Lung microvascular endothelial cell (primary cell): ENCODE data around the gene FAR2. TPM values are rescaled to one million over a fixed set of nuclear protein-coding genes. Genes with fewer than 3 reads are reported as not detected.
"Not testable (repeated sequence)": the region's sequence is repeated elsewhere in the genome, so short reads cannot be mapped to it uniquely, and the experiment has no call there.

Source experiments
- DNase-seq, 2 donors: peaks; one replicate each; pipeline versions ENCODE4 v3.0.0 to v3.0.0-alpha.2; 2010; ENCODE audit warnings: low read depth in 2 of 2
- total RNA-seq: library from RNA; depleted of rRNA; stranded (reverse); fragments of >200 nt; gene quantifications from 2 replicates; pipeline ENCODE4 v1.2.1, GENCODE V29; 2014

The FAR2 gene
- total RNA-seq, 1 donor from 2014 or later = 46.0 TPM

DNA sequence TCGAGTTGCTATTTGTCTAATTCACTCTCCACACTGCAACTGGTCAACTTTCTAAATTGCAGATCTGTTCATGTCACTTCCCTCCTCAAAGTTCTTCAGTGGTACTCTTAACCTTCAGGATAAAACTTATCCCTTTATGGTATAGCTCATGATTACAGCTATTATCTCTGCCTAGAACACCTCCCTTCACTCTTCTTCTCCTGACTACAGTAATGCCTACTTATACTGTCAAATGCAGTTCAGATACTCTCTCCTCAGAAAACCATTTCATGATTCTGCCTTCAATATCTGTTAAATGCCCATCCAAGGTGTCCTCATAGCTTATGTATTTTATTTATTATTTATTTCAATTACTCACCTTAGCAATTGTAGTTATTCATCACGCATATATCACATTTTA is 85.5 kb downstream of the FAR2 start:
- no peak for DNase-seq

DNA sequence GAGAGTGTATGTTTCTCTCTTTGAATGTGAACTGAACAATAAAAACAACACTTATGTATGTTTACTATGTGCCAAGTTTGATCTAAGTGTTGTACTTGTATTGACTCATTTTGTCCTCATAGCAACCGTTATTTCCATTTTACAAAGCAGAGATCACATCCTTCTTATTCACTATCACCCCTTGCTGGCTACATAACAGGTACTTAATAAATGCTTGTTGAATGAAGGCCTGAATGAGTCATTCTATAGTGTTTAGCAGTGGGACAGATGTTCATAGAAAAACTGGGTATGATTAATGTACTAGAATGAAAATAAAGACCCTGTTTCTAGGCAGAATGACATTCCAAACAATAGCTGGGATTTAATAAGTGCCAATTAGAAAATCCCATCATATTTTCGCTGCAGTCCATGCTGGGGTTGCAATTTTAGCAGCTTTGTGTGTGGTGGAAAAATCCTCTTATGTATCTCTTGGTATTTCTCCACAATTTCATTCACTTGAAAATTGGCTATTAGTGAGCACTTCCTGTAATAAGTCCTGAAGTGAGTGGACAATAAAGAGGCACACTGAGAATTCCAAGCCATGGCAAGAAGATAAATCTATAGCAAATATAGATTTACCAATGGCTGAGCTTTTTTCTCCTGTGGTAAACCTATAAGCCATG is 86.0 kb downstream of the FAR2 start:
- DNase-seq = peak; percentile 91 to 99

GRCh38 chr12:29238822-29239291 is 89.8 kb downstream of the FAR2 start:
- DNase-seq = peak; percentile 72 to 90

DNA sequence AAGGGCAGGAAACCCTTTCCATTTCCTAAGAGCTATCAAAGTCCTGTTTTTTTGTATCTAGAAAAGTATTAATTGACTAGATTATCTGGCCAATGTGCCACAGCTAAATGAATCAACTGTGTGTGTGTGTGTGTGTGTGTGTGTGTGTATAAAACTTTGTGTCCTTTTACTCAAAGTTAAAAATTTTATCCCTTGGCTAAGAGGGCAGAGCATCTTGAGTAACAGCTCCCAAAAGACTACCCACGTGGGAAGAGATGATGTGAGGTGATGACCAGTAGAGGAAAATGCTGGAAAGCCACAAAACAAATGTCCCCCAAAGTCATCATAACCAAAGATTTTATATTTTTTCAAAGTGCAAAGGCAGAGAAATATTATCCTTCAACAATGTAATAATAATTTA is 90.3 kb downstream of the FAR2 start:
- DNase-seq = peak in 1 of 2 donors; percentile 26

- DNase-seq = no peak
Measured at GRCh38 chr12:29240441-29240840, 91.4 kb downstream of the FAR2 start.

DNA sequence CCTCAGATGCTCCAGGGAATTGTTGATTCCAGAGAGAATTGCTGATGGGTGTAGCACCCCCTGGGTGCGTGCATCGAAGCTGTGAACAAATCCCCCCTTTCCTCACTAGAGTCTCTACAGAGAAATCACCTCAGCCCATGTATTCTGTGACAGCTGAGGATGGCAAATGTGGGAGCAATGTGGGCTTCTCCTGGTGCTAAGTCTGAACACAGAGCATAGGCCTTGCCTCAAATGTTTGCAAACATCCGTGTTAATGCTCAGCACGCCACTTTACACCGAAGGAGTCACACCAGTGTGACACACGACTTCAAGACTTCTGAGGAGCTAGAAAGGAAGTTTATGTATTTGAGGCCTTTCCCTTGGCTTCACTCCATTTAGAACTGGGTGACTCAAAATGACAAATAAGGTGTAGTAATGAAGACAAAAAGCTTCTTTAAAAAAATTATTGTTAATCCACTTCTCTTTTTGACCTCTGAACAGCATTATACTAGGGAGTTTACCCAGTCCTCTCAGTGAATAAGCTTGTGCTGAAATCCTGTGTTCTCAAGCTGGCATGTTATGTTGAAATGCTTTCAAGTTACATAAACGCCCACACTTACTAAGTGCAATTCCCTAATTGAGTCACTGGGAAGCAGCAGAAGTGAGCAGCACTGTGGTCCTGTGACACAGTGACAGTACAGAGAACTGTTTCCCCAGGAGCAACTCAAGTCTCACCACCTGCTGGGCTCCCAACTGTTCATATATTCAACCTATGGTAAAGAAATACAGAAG is 92.9 kb downstream of the FAR2 start:
- peak; percentile 49 to 93 for DNase-seq

GRCh38 chr12:29242921-29243431 is 93.9 kb downstream of the FAR2 start:
- DNase-seq = peak; percentile 82 to 98

- no peak for DNase-seq
Measured at GRCh38 chr12:29244159-29244765, 95.2 kb downstream of the FAR2 start.

DNA sequence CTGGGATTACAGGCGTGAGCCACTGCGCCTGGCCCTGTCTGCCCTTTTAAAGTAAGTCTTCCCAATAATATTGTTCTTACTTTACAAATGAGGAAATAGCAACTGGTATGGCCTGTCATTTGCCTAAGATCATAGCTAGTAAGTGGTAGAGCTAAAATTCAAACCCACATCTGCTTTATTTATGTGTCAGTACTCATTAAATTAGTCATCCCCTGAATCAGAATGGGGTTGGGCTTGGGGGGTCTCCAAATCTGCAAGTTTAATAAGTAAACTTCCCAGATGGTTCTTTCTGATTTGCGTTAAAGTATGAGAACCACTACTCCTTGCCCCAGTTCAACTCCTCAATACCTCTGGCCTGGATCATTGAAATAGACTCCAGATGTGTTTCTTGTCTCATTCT is 96.2 kb downstream of the FAR2 start:
- no peak for DNase-seq

DNA sequence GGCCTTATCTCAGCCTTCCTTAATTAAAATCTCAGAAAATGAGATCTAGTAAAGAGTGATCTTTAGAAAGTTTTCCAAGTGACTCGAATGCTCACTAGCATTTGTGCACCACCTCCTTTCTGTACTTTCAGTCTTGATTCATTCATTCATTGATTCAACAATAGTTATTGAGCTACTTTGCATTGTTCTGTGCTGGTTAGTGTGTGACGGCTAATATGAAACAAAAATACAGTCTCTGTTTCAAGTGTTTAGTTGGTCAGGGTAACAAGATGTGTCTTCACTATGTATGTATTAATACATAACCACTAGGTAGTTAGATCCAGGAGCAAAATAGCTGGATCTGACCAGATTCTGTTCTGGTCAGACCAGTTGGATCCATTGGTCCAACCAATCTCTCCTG is 100.9 kb downstream of the FAR2 start:
- no peak for DNase-seq

- no peak for DNase-seq
Measured at GRCh38 chr12:29253906-29254625, 105.0 kb downstream of the FAR2 start.

DNA sequence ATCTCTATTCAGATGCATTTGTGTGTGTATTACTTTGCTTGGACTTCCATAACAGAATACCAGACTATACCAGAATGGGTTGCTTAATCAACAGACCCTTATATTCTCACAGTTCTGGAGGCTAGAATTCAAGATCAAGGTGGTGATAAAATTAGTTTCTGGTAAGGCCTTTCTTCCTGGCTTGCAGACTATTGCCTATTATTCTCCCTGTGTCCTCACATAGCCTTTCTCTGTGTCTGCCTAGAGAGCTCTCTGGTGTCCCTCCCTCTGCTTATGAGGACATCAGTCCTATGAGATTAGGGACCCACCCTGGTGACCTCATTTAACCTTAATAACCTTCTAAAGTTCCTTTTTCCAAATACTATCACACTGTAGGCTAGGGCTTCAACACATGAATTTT is 106.0 kb downstream of the FAR2 start:
- DNase-seq = no peak

GRCh38 chr12:29256598-29256997 is 107.5 kb downstream of the FAR2 start:
- DNase-seq = no peak

- DNase-seq = not testable (repeated sequence)
Measured at GRCh38 chr12:29257687-29258086, 108.6 kb downstream of the FAR2 start.

DNA sequence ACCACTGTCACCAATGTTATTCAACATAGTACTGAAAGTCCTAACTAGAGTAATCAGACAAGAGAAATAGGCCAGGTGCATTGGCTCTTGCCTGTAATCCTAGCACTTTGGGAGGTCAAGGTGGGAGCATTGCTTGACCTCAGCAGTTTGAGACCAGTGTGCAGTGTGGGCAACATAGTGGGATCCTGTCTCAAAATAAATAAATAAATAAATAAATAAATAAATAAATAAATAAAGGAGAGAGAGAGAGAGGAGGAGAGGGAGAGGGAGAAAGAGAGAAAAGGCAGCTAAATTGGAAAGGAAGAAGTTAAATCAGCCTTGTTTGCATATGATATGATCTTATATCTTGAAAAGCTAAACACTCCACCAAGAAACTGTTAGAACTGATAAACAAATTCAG is 115.3 kb downstream of the FAR2 start:
- DNase-seq = no peak

DNA sequence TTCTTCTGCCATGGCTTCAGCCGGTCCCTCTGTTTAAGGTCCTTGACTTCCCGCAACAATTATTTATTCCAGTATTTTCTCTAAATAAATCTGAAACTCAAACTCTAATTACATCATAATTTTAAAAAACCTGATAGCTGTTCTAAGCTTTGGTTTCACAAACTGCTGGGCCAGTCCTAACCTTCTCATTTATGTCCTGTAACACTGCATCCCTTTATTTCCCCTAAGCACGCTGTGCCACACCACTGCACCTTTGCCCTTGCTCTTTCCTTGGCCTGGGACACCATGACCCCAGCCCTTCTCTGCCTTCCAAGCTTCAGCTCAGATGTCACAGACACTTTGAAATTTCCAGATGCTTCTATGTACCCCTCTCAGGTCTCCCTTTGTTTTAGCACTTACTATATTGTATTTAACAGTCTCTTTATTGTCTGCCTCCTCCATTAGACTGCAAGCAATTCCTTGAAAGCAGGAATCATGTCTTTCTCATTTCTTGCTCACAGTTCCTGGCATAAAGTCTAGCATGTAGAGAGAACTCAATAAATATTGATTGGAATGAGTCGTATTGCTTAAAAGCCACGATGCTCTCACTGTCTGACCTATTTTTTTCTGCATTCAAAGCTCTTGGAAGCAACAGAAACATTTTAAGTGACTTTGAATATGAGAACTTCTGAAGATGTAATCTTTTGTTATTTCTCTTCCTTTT is 120.8 kb downstream of the FAR2 start:
- DNase-seq = no peak

DNA sequence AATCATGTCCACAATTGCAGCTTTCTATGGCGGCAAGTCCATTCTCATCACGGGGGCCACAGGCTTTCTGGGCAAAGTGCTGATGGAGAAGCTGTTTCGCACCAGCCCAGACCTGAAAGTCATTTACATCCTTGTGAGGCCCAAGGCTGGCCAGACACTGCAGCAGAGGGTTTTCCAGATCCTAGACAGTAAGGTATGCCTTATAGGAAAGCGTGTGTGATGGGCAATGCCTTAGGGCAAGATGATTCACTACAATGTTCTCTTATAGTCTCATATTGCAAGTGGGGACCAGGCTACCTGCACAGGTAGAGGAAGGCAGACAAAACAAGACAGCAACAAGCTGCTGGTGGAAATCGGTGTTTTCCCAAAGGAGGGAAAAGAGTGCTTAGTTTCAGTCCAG is 121.4 kb downstream of the FAR2 start:
- DNase-seq = no peak

DNA sequence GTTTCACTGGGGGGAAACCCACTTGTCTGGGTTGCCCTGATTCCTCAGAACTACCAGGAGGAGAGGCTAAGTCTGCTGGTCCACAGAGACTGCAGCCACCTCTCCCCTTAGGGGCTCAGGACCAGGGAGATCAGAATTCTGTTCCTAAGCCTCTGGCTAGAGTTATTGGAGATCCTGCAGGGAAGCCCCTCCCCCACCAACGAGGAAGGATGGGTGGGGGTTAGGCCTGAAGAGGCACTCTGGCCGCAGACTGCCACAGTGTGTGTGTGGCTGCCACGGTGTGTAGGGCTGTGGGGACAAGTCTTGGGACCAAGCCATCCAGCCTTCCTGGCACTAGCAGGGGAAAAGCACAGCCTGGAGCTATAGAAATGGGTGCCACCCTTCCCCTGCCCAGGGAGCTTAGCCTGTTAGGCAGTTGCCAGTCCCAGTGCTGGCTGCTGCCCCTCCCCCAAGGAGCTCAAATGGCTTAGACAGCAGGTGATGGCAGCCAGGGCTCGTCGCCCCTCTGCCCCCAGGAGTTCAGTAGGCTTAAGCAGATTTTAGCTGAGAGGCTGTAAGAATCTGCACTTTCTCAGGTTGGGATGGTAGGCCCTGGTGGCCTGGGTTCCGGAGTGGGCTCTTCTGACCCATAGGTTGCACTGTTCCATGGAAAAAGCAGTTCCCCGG is 124.2 kb downstream of the FAR2 start:
- no peak for DNase-seq

- no peak for DNase-seq
Measured at GRCh38 chr12:29275834-29276233, 126.8 kb downstream of the FAR2 start.

DNA sequence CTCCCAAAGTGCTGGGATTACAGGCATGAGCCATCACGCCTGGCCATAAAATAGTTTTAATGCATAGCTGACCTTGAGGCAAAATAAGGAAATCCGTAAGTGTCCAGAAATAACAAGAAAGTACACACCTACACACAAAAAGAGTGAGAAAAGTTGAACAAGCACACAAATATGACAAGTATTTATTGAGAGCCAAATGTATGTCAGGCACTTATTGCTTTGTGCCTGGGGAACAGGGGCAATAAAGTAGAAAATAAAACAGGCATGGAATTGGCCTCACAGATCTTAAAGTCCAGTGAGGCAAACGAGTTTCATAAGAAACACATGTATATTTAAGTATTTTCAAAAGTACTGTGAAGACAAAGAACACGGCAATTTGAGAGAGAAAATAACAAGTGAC is 128.2 kb downstream of the FAR2 start:
- no peak for DNase-seq
